Amniotic epithelial cell (primary cell): Measurements from ENCODE around the gene TNFRSF8.
"Not testable (repeated sequence)": the region's sequence is repeated elsewhere in the genome, so short reads cannot be mapped to it uniquely, and the experiment has no call there.

Source experiments
- DNase-seq: peaks from one replicate; pipeline ENCODE4 v3.0.0-alpha.2; 2010; ENCODE audit warnings: low read depth

The TNFRSF8 gene

GRCh38 chr1:12087797-12088314 lies 24.8 kb downstream of the TNFRSF8 start:
- no peak for DNase-seq

- DNase-seq, result no peak
Observed at GRCh38 chr1:12088607-12089006, 25.5 kb downstream of the TNFRSF8 start.

GRCh38 chr1:12090326-12090725 lies 27.2 kb downstream of the TNFRSF8 start:
- DNase-seq, result no peak

- no peak for DNase-seq
Observed at GRCh38 chr1:12091191-12091590, 28.1 kb downstream of the TNFRSF8 start.

- no peak for DNase-seq
Observed at GRCh38 chr1:12094180-12094579, 31.1 kb downstream of the TNFRSF8 start.

GRCh38 chr1:12095452-12096263 lies 32.6 kb downstream of the TNFRSF8 start:
- peak; percentile 83 for DNase-seq

- DNase-seq, result no peak
Observed at GRCh38 chr1:12096615-12097014, 33.5 kb downstream of the TNFRSF8 start.

GRCh38 chr1:12097321-12097720 lies 34.2 kb downstream of the TNFRSF8 start:
- DNase-seq, result peak; percentile 88

GRCh38 chr1:12098786-12099185 lies 35.7 kb downstream of the TNFRSF8 start:
- peak; percentile 46 for DNase-seq

GRCh38 chr1:12099610-12100009 lies 36.5 kb downstream of the TNFRSF8 start:
- DNase-seq, result no peak

GRCh38 chr1:12100071-12100470 lies 37.0 kb downstream of the TNFRSF8 start:
- DNase-seq, result no peak

GRCh38 chr1:12101120-12101519 lies 38.0 kb downstream of the TNFRSF8 start:
- DNase-seq, result not testable (repeated sequence)

GRCh38 chr1:12102066-12102465 lies 39.0 kb downstream of the TNFRSF8 start:
- no peak for DNase-seq

GRCh38 chr1:12104417-12104816 lies 41.3 kb downstream of the TNFRSF8 start:
- DNase-seq, result no peak

GRCh38 chr1:12106153-12106552 lies 43.0 kb downstream of the TNFRSF8 start:
- DNase-seq, result no peak

GRCh38 chr1:12106861-12107260 lies 43.8 kb downstream of the TNFRSF8 start:
- not testable (repeated sequence) for DNase-seq

GRCh38 chr1:12107718-12108117 lies 44.6 kb downstream of the TNFRSF8 start:
- no peak for DNase-seq

GRCh38 chr1:12109901-12110300 lies 46.8 kb downstream of the TNFRSF8 start:
- no peak for DNase-seq

- DNase-seq, result no peak
Observed at GRCh38 chr1:12111741-12112140, 48.6 kb downstream of the TNFRSF8 start.

- DNase-seq, result no peak
Observed at GRCh38 chr1:12112711-12113161, 49.6 kb downstream of the TNFRSF8 start.

- DNase-seq, result peak; percentile 58
Observed at GRCh38 chr1:12113433-12114339, 50.6 kb downstream of the TNFRSF8 start.

- no peak for DNase-seq
Observed at GRCh38 chr1:12114340-12114683, 51.2 kb downstream of the TNFRSF8 start.

GRCh38 chr1:12114916-12115315 lies 51.8 kb downstream of the TNFRSF8 start:
- no peak for DNase-seq
